Globus pallidus (tissue), 1 donor: ENCODE measurements around the gene MRPL33.

ENCODE experiments used
- DNase-seq: peaks from one replicate; pipeline ENCODE4 v3.0.0-alpha.2; 2015; ENCODE audit warnings: low spot score

MRPL33 gene

GRCh38 chr2:27808984-27809383 lies 37.5 kb downstream of the MRPL33 start:
- no peak for DNase-seq

DNA sequence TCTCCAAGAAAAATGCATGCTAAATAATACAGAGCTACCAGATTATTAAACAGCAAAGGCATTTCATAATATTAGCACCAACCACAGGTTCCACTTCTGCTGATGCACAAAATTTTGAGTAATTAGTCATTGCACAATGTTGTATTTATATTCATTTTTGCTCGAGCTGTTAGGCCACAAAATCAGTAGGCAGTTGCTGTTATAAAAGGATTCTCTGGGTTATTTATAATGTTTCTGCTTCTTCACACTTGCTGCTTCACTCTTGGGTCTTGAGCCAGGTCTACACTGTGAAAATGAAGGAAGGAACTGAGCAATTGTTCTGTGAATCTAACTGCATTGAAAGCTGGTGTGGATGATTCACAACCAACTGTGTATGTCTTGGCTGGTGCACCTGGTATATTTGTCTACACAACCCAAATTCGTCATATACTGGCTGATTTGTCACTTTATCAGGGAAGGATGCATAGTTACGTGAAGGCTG lies 38.3 kb downstream of the MRPL33 start:
- DNase-seq, result no peak

GRCh38 chr2:27810455-27810854 lies 38.9 kb downstream of the MRPL33 start:
- no peak for DNase-seq

DNA sequence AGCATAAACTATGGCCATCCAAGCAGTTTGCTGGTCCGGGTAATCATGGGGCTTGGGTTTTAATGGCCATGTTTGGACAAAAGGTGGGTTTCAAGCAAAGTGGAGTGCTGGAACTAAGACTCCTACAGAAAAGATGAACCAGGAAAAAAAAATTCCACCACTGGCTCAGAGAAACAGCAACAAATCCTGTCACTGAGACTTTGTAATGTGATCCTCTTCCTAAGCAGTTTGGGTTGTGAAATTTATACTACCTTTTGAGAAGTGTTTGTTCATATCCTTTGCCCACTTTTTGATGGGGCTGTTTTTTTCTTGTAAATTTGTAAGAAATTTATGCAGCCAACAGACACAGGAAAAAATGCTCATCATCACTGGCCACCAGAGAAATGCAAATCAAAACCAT lies 40.2 kb downstream of the MRPL33 start:
- DNase-seq, result no peak

- no peak for DNase-seq
Observed at GRCh38 chr2:27814758-27815157, 43.2 kb downstream of the MRPL33 start.

DNA sequence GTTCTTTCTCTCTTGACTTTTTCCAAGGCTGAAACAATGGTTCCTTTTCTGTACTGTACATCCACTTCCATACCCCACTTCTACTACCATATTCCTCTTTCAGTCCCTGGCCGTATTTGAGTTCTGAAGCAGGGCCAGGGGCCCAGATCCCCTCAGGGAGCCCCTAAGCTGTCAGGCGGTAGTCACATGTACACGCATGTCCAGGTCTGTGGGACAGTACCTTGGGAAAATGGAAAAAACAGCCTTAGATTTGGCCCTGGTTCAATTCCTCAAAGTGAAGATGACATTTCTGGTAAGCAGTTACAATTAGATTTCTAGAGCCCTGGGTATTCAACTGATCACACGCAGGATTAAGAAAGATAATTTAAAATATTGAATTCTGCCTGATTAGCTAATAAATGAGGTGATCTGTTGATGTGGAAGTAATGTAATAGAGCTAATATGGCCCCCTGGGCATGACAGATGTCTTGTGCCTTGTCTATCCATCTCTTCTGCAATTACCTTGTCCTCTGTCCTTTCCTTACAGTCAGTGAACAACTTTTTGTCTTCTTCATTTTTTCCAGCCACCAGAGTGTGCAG lies 44.4 kb downstream of the MRPL33 start:
- DNase-seq, result no peak

GRCh38 chr2:27822049-27822448 lies 50.5 kb downstream of the MRPL33 start:
- DNase-seq, result no peak

- DNase-seq, result no peak
Observed at GRCh38 chr2:27823135-27823534, 51.6 kb downstream of the MRPL33 start.

GRCh38 chr2:27823569-27823968 lies 52.0 kb downstream of the MRPL33 start:
- no peak for DNase-seq

- no peak for DNase-seq
Observed at GRCh38 chr2:27824401-27824800, 52.9 kb downstream of the MRPL33 start.

DNA sequence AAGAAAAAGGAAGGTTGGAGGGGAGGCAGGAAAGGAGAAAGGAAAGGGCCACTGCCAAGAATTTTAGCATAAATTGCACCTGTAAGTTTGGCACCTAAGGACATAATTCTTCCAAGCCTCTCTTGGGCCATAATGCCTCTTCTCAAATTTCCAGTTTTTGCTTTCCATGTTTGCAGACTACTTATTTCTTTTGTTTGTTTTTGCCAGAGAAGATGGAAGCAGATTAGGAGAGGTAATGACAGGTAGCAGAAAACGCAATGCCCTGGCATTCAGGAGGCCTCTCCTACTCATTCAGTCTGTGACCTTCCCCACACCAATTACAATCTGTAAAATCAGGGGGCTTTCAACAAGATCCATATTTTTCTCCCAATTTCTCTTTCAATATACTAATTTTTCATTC lies 56.8 kb downstream of the MRPL33 start:
- no peak for DNase-seq
